ENCODE results near the gene CTAGE15.
"Not testable (repeated sequence)": the region's sequence is repeated elsewhere in the genome, so short reads cannot be mapped to it uniquely, and the experiment has no call there.

DNA sequence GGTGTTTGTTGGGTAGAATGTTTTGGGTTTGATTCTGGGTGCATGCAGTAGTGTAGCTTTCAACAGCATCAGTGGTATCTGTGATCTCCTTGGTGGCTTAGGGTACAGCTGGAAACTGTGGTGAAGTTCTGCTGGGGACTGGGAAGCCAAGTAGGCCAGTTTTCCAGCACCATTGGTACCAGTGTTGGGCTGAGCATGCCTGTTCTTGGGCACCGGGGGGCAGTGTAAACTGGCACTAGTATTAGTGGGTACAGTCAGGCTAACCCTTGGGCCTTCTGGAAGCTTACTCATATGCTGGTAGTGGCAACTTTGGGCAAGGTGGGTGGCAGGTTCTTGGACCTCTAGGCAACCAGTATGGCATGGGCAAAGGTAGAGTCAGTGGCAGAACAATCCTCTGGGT lies 15.6 kb upstream of the CTAGE15 start:
- TF ChIP-seq, protein P1, sequence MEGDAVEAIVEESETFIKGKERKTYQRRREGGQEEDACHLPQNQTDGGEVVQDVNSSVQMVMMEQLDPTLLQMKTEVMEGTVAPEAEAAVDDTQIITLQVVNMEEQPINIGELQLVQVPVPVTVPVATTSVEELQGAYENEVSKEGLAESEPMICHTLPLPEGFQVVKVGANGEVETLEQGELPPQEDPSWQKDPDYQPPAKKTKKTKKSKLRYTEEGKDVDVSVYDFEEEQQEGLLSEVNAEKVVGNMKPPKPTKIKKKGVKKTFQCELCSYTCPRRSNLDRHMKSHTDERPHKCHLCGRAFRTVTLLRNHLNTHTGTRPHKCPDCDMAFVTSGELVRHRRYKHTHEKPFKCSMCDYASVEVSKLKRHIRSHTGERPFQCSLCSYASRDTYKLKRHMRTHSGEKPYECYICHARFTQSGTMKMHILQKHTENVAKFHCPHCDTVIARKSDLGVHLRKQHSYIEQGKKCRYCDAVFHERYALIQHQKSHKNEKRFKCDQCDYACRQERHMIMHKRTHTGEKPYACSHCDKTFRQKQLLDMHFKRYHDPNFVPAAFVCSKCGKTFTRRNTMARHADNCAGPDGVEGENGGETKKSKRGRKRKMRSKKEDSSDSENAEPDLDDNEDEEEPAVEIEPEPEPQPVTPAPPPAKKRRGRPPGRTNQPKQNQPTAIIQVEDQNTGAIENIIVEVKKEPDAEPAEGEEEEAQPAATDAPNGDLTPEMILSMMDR (IDR thresholded peaks at IDR 0.05): not testable (repeated sequence)
- TF ChIP-seq POLR2AphosphoS5, POLR2A, EP300 (IDR thresholded peaks at IDR 0.05): not testable (repeated sequence)
